Measurements from ENCODE around the gene HEATR1.
"Not testable (repeated sequence)": the region's sequence is repeated elsewhere in the genome, so short reads cannot be mapped to it uniquely, and the experiment has no call there.

The HEATR1 gene

GRCh38 chr1:236619398-236619797 lies 15.1 kb upstream of the HEATR1 start:
- Histone ChIP-seq H3K36me3 (replicated peaks) (no peaks in the 10 kb centered on the region), H3K4me3 (ENCODE audit: low read depth, low read length) (no peak overlapping the region), H3K27ac (no peak overlapping the region), H3K27me3 (replicated peaks) (no peaks in the 10 kb centered on the region)
- DNase-seq: no peak
- TF ChIP-seq CTCF (IDR thresholded peaks at IDR 0.05; ENCODE audit: low read depth, low read length, missing control alignments): no peak
- in situ Hi-C loops (cut with HindIII; ENCODE audit: low pct_ligation_motif_present, low sequenced_read_pairs): no loop called here

- Histone ChIP-seq H3K4me3 (ENCODE audit: low read depth, low read length) (no peak overlapping the region), H3K36me3 (replicated peaks) (no peaks in the 10 kb centered on the region), H3K27me3 (replicated peaks) (no peaks in the 10 kb centered on the region), H3K27ac (no peak overlapping the region)
- no peak for DNase-seq
- TF ChIP-seq CTCF (IDR thresholded peaks at IDR 0.05; ENCODE audit: low read depth, low read length, missing control alignments): no peak
- in situ Hi-C loops (cut with HindIII; ENCODE audit: low pct_ligation_motif_present, low sequenced_read_pairs): no loop called here
Measured at GRCh38 chr1:236618507-236618906, 14.2 kb upstream of the HEATR1 start.

- H3K36me3 ChIP-seq (replicated peaks): no peaks in the 10 kb centered on the region
- no peak overlapping the region for H3K4me3 ChIP-seq (ENCODE audit: low read depth, low read length)
- in situ Hi-C loops (cut with HindIII; ENCODE audit: low pct_ligation_motif_present, low sequenced_read_pairs): no loop called here
- no peaks in the 10 kb centered on the region for H3K27me3 ChIP-seq (replicated peaks)
- H3K27ac ChIP-seq: no peak overlapping the region
- no peak for DNase-seq
- TF ChIP-seq CTCF (IDR thresholded peaks at IDR 0.05; ENCODE audit: low read depth, low read length, missing control alignments): no peak
Measured at GRCh38 chr1:236615399-236616148, 11.3 kb upstream of the HEATR1 start.

GRCh38 chr1:236612349-236612748 lies 8.0 kb upstream of the HEATR1 start:
- Histone ChIP-seq H3K27me3 (replicated peaks) (no peaks in the 10 kb centered on the region), H3K27ac (no peak overlapping the region), H3K36me3 (replicated peaks) (no peaks in the 10 kb centered on the region), H3K4me3 (ENCODE audit: low read depth, low read length) (no peak overlapping the region)
- TF ChIP-seq CTCF (IDR thresholded peaks at IDR 0.05; ENCODE audit: low read depth, low read length, missing control alignments): no peak
- no peak for DNase-seq
- in situ Hi-C loops (cut with HindIII; ENCODE audit: low pct_ligation_motif_present, low sequenced_read_pairs): no loop called here

GRCh38 chr1:236608930-236609726 lies 4.8 kb upstream of the HEATR1 start:
- Histone ChIP-seq H3K4me3 (ENCODE audit: low read depth, low read length) (no peak overlapping the region), H3K36me3 (replicated peaks) (no peaks in the 10 kb centered on the region), H3K27me3 (replicated peaks) (no peaks in the 10 kb centered on the region), H3K27ac (no peak overlapping the region)
- in situ Hi-C loops (cut with HindIII; ENCODE audit: low pct_ligation_motif_present, low sequenced_read_pairs): no loop called here
- peak; percentile 40 for DNase-seq
- peak; percentile 66 for TF ChIP-seq CTCF (IDR thresholded peaks at IDR 0.05; ENCODE audit: low read depth, low read length, missing control alignments)

- H3K36me3 ChIP-seq (replicated peaks); H3K4me3 ChIP-seq (ENCODE audit: low read depth, low read length); H3K27me3 ChIP-seq (replicated peaks): not testable (repeated sequence)
Measured at GRCh38 chr1:236607597-236607996, 3.3 kb upstream of the HEATR1 start.

More at GRCh38 chr1:236607597-236607996, 3.3 kb upstream of the HEATR1 start:
- H3K27ac ChIP-seq; in situ Hi-C loops (cut with HindIII; ENCODE audit: low pct_ligation_motif_present, low sequenced_read_pairs); DNase-seq: not testable (repeated sequence)

Data from brain microvascular endothelial cell (primary cell).